ENCODE data around the gene CTDP1. TPM values are rescaled to one million over a fixed set of nuclear protein-coding genes. Genes with fewer than 3 reads are reported as not detected.

The CTDP1 gene, protein sequence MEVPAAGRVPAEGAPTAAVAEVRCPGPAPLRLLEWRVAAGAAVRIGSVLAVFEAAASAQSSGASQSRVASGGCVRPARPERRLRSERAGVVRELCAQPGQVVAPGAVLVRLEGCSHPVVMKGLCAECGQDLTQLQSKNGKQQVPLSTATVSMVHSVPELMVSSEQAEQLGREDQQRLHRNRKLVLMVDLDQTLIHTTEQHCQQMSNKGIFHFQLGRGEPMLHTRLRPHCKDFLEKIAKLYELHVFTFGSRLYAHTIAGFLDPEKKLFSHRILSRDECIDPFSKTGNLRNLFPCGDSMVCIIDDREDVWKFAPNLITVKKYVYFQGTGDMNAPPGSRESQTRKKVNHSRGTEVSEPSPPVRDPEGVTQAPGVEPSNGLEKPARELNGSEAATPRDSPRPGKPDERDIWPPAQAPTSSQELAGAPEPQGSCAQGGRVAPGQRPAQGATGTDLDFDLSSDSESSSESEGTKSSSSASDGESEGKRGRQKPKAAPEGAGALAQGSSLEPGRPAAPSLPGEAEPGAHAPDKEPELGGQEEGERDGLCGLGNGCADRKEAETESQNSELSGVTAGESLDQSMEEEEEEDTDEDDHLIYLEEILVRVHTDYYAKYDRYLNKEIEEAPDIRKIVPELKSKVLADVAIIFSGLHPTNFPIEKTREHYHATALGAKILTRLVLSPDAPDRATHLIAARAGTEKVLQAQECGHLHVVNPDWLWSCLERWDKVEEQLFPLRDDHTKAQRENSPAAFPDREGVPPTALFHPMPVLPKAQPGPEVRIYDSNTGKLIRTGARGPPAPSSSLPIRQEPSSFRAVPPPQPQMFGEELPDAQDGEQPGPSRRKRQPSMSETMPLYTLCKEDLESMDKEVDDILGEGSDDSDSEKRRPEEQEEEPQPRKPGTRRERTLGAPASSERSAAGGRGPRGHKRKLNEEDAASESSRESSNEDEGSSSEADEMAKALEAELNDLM
- 13.2 to 17.9 TPM (median 17.2 TPM) in 5 replicates for total RNA-seq (2022; extraction: Qiagen RNA extraction)

DNA sequence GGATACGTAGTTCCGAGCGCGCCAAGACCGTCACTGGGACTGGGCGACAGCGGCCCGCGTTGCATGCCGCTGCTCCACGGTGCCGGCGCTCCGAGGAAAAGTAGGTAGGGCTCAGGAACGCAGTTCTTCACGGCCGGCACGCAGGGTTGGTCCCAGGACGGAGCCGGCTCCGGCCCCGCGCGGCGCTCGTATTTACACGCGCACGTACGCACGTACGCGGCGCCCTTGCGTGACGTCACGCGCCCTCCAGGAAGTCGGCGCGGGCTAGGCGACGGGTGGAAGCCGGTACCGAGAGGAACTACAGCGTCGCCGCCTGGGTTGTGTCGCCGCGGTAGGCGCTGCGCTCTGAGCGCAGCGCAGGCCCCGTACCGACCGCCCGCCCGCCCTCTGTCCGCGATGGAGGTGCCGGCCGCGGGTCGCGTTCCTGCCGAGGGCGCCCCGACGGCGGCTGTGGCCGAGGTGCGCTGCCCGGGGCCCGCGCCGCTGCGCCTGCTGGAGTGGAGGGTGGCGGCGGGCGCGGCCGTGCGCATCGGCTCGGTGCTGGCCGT, at the start of gene CTDP1:
CTDP1 (plus strand) TSS at position 252 of the 548 bp plus-strand sequence; CDS start at position 397, 145 bp downstream.

DNA sequence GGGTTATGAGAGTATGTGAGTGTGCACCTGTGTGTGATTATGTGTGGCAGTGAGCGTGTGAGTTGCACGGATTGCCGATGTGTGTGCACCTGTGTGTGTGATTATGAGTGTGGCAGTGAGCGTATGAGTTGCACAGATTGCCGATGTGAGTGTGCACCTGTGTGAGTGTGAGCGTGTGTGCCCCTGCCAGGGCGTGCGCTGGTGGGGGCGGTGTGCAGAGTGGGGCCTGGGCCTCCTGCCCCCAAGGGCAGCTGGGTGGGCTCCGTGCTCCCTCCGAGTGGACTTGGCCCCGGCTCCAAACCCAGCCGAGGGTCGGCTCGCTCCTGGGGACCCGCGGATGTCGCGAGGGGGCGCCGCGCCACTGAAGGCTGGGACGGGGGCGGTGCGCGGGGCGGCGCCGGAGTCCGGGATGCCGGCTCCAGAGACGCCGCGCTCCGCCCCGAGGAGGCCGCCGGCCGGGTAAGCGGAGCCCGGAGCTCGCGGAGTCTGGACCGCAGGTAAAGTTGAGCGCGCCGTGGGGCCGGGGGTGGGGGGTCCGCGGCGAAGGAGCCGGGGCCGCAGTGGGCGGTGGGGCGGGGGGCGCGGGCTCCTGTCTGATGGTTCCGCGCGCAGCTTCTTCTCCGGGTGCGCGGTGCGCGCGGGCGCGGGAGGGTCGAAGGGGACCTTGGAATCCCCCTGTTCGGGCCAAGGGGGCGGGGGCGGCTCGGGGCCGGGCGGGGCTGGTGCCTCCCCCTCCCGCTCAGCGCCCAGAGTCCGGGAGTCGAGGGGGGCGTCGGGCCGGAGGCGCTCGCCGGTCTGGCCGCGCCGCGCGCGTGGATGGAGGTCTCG, 118.1 kb downstream of the CTDP1 start, which contains the start of gene KCNG2:
KCNG2 (plus strand) TSS at position 421 of the 828 bp plus-strand sequence. CDS start 65,730 bp downstream, outside the sequence.

Other genes with a start within 250 kb of the CTDP1 start
- gene KCNG2, start 118.1 kb downstream of the CTDP1 start, total RNA-seq (2022; extraction: Qiagen RNA extraction), result not detected in 5 replicates

Measured in A549 treated with dexamethasone at 1 μM for 4 hours (cell line).